ENCODE measurements around the gene ESF1. TPM values are rescaled to one million over a fixed set of nuclear protein-coding genes. Genes with fewer than 3 reads are reported as not detected.

The ESF1 gene
- total RNA-seq, 2 experiments from 2014 or later, result 26.8 to 29.2 TPM

GRCh38 chr20:13684566-13685222 lies 100.0 kb downstream of the ESF1 start:
- H3K27ac Mint-ChIP-seq, result no peak overlapping the region
- peaks cover 29% of the 10 kb centered on the region for H3K27me3 Mint-ChIP-seq
- no peak overlapping the region for H3K4me3 Mint-ChIP-seq
- no peaks in the 10 kb centered on the region for H3K9me3 Mint-ChIP-seq
- DNase-seq, result no peak
- peaks cover 4% of the 10 kb centered on the region for H3K4me1 Mint-ChIP-seq
- H3K36me3 Mint-ChIP-seq, result no peaks in the 10 kb centered on the region

- Mint-ChIP-seq H3K27me3 (peaks cover 29% of the 10 kb centered on the region), H3K36me3 (no peaks in the 10 kb centered on the region), H3K4me3 (no peak overlapping the region), H3K9me3 (no peaks in the 10 kb centered on the region), H3K27ac (no peak overlapping the region), H3K4me1 (peaks cover 4% of the 10 kb centered on the region)
- DNase-seq, result no peak
Measured at GRCh38 chr20:13683833-13684232, 100.9 kb downstream of the ESF1 start.

- Mint-ChIP-seq H3K9me3 (no peaks in the 10 kb centered on the region), H3K36me3 (no peaks in the 10 kb centered on the region), H3K27ac (no peak overlapping the region), H3K27me3 (peaks cover 20% of the 10 kb centered on the region), H3K4me3 (no peak overlapping the region), H3K4me1 (peaks cover 4% of the 10 kb centered on the region)
- DNase-seq, result no peak
Measured at GRCh38 chr20:13681248-13682125, 103.2 kb downstream of the ESF1 start.

GRCh38 chr20:13678944-13679343 lies 105.8 kb downstream of the ESF1 start:
- Mint-ChIP-seq H3K4me3 (no peak overlapping the region), H3K36me3 (no peaks in the 10 kb centered on the region), H3K27ac (no peak overlapping the region), H3K9me3 (no peaks in the 10 kb centered on the region), H3K27me3 (peaks cover 8% of the 10 kb centered on the region), H3K4me1 (no peaks in the 10 kb centered on the region)
- DNase-seq, result no peak

GRCh38 chr20:13677241-13677640 lies 107.5 kb downstream of the ESF1 start:
- no peak overlapping the region for H3K4me3 Mint-ChIP-seq
- H3K36me3 Mint-ChIP-seq, result no peaks in the 10 kb centered on the region
- H3K27ac Mint-ChIP-seq, result no peak overlapping the region
- no peaks in the 10 kb centered on the region for H3K27me3 Mint-ChIP-seq
- no peaks in the 10 kb centered on the region for H3K9me3 Mint-ChIP-seq
- H3K4me1 Mint-ChIP-seq, result no peaks in the 10 kb centered on the region
- DNase-seq, result no peak

GRCh38 chr20:13676682-13677081 lies 108.0 kb downstream of the ESF1 start:
- Mint-ChIP-seq H3K27me3 (no peaks in the 10 kb centered on the region), H3K36me3 (no peaks in the 10 kb centered on the region)

GRCh38 chr20:13672690-13673089 lies 112.0 kb downstream of the ESF1 start:
- no peak overlapping the region for H3K4me3 Mint-ChIP-seq
- no peaks in the 10 kb centered on the region for H3K4me1 Mint-ChIP-seq
- no peak overlapping the region for H3K27ac Mint-ChIP-seq
- no peaks in the 10 kb centered on the region for H3K9me3 Mint-ChIP-seq
- no peaks in the 10 kb centered on the region for H3K36me3 Mint-ChIP-seq
- no peak for DNase-seq
- peaks cover 7% of the 10 kb centered on the region for H3K27me3 Mint-ChIP-seq

More at GRCh38 chr20:13676682-13677081, 108.0 kb downstream of the ESF1 start:
- no peaks in the 10 kb centered on the region for H3K4me1 Mint-ChIP-seq
- H3K27ac Mint-ChIP-seq, result no peak overlapping the region
- H3K9me3 Mint-ChIP-seq, result no peaks in the 10 kb centered on the region
- no peak overlapping the region for H3K4me3 Mint-ChIP-seq
- no peak for DNase-seq

GRCh38 chr20:13671916-13672378 lies 112.8 kb downstream of the ESF1 start:
- Mint-ChIP-seq H3K9me3 (no peaks in the 10 kb centered on the region), H3K36me3 (no peaks in the 10 kb centered on the region), H3K4me3 (no peak overlapping the region), H3K27me3 (peaks cover 7% of the 10 kb centered on the region), H3K27ac (no peak overlapping the region), H3K4me1 (no peaks in the 10 kb centered on the region)
- DNase-seq, result no peak

GRCh38 chr20:13671512-13671911 lies 113.2 kb downstream of the ESF1 start:
- DNase-seq, result no peak
- no peaks in the 10 kb centered on the region for H3K4me1 Mint-ChIP-seq
- H3K27ac Mint-ChIP-seq, result no peak overlapping the region
- no peaks in the 10 kb centered on the region for H3K36me3 Mint-ChIP-seq
- H3K9me3 Mint-ChIP-seq, result no peaks in the 10 kb centered on the region
- peaks cover 7% of the 10 kb centered on the region for H3K27me3 Mint-ChIP-seq
- no peak overlapping the region for H3K4me3 Mint-ChIP-seq

GRCh38 chr20:13670160-13670559 lies 114.6 kb downstream of the ESF1 start:
- H3K4me1 Mint-ChIP-seq, result no peaks in the 10 kb centered on the region
- no peak overlapping the region for H3K27ac Mint-ChIP-seq
- H3K4me3 Mint-ChIP-seq, result no peak overlapping the region
- H3K27me3 Mint-ChIP-seq, result peaks cover 7% of the 10 kb centered on the region
- H3K36me3 Mint-ChIP-seq, result no peaks in the 10 kb centered on the region
- DNase-seq, result no peak
- no peaks in the 10 kb centered on the region for H3K9me3 Mint-ChIP-seq

GRCh38 chr20:13665709-13666395 lies 118.9 kb downstream of the ESF1 start:
- no peak for DNase-seq
- no peak overlapping the region for H3K4me3 Mint-ChIP-seq
- no peak overlapping the region for H3K27ac Mint-ChIP-seq
- no peaks in the 10 kb centered on the region for H3K4me1 Mint-ChIP-seq
- no peaks in the 10 kb centered on the region for H3K36me3 Mint-ChIP-seq
- H3K27me3 Mint-ChIP-seq, result peaks cover 14% of the 10 kb centered on the region
- H3K9me3 Mint-ChIP-seq, result no peaks in the 10 kb centered on the region

Other genes starting within 250 kb of the ESF1 start
- 10 to 100 TPM; 11.0 to 11.5 TPM for gene TASP1, start 146.0 kb downstream of the ESF1 start, total RNA-seq
- gene NDUFAF5, start 109 bp upstream of the ESF1 start, total RNA-seq, result 10 to 100 TPM; 31.5 to 31.9 TPM
- gene SEL1L2, start 205.7 kb upstream of the ESF1 start, total RNA-seq, result not detected
- under 1 TPM; 0.12 to 0.14 TPM for gene MACROD2, start 210.6 kb upstream of the ESF1 start, total RNA-seq

Measured in activated naive CD8-positive, alpha-beta T cell treated with anti-CD3 and anti-CD28 coated beads for 36 hours (primary cell).